ENCODE data around the gene COL2A1.

GRCh38 chr12:48015129-48015528 is 10.9 kb upstream of the COL2A1 start:
- TF ChIP-seq EZH2 (IDR thresholded peaks at IDR 0.05; ENCODE audit: insufficient read depth, poor library complexity, severe bottlenecking) = no peak
- no peak for TF ChIP-seq EZH2phosphoT487 (IDR thresholded peaks at IDR 0.05; ENCODE audit: insufficient read depth, low read depth)
